ENCODE measurements around the gene UGT1A8.

DNA sequence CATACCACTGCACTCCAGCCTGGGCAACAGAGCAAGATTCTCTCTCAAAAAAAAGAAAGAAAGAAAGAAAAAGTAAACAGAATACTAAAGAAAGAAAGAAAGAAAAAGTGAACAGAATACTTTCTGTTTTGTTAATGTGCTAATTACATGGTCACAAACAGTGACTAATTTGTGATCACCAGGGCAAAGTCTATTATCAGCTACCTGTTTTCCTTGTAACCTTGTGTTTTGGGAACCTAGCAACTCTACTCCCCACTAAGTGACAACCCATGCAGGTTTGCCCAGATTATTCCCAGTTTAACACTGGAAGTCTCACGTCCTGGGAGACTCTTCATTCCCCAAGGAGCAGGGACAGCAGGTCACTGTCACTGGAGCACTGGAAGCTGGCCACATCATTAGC, 37.6 kb downstream of the UGT1A8 start:
- TF ChIP-seq SP1 (IDR thresholded peaks at IDR 0.05), result no peak
- no peak for TF ChIP-seq FOXK2 (IDR thresholded peaks at IDR 0.05)
- no peak for TF ChIP-seq BHLHE40 (IDR thresholded peaks at IDR 0.05; ENCODE audit: borderline replicate concordance)
- TF ChIP-seq FOXA1 (IDR thresholded peaks at IDR 0.05), result no peak
- TF ChIP-seq TARDBP (IDR thresholded peaks at IDR 0.05), result no peak
- no peak for TF ChIP-seq NFRKB (IDR thresholded peaks at IDR 0.05)
- no peak for TF ChIP-seq FOXM1 (IDR thresholded peaks at IDR 0.05; ENCODE audit: borderline replicate concordance)
